GM23338 (cell line): ENCODE data around the gene ZFP14.

ENCODE experiments used
- EZH2phosphoT487 ChIP-seq: fragments of 200-600 bp; sonication (generic); IDR thresholded peaks from one replicate; pipeline ENCODE4 v1.8.1; 2018; ENCODE audit warnings: antibody characterized with exemption; ENCODE audit not compliant: unreplicated experiment
- REST ChIP-seq: IDR thresholded peaks from one replicate; pipeline ENCODE4 v1.6.1; 2018; ENCODE audit warnings: antibody characterized with exemption; ENCODE audit not compliant: unreplicated experiment
- TF ChIP-seq, protein P1 (sequence below), 2 experiments: fragments of 200-600 bp in 1 of 2; sonication (generic) in 1 of 2; conservative IDR thresholded peaks; 2 replicates each; pipeline versions ENCODE4 v1.5.1 to v1.6.1; 2016 to 2017; ENCODE audit warnings: antibody characterized with exemption in 2 of 2, low read depth in 2 of 2, mild to moderate bottlenecking in 2 of 2, moderate library complexity in 1 of 2

DNA sequence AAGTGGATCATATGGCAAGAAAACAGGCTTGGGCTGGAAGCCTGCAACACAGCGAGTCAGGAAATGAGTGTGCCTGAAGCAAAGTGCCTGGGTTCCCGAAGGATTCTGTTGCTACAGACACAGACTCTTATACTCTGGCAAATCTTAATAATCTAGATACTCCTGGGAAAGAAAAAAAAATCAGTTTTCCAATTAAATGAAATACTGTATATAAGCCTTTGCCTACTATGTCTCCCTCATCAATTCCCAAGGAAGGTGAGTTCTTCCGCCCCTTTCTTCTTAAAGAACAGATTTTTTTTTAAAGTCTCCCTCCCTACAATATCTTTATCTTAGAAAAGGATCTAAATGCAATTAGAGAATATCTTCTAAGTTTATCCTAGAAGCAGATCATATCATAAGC, 29.1 kb upstream of the ZFP14 start:
- TF ChIP-seq REST: no peak
- no peak for TF ChIP-seq EZH2phosphoT487
- TF ChIP-seq, protein P1, sequence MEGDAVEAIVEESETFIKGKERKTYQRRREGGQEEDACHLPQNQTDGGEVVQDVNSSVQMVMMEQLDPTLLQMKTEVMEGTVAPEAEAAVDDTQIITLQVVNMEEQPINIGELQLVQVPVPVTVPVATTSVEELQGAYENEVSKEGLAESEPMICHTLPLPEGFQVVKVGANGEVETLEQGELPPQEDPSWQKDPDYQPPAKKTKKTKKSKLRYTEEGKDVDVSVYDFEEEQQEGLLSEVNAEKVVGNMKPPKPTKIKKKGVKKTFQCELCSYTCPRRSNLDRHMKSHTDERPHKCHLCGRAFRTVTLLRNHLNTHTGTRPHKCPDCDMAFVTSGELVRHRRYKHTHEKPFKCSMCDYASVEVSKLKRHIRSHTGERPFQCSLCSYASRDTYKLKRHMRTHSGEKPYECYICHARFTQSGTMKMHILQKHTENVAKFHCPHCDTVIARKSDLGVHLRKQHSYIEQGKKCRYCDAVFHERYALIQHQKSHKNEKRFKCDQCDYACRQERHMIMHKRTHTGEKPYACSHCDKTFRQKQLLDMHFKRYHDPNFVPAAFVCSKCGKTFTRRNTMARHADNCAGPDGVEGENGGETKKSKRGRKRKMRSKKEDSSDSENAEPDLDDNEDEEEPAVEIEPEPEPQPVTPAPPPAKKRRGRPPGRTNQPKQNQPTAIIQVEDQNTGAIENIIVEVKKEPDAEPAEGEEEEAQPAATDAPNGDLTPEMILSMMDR (conservative IDR thresholded peaks at IDR 0.05; ENCODE audit: low read depth in 2 of 2): no peak
